A673 (cell line): ENCODE results near the gene E2F1. TPM values are rescaled to one million over a fixed set of nuclear protein-coding genes. Genes with fewer than 3 reads are reported as not detected.

ENCODE experiments used
- BruUV-seq: library from RNA; stranded (reverse); fragments of 400-500 nt; replicated peaks from 2 replicates; lab custom pipeline; 2021; lab: Mats Ljungman, UMichigan
- CTCF ChIA-PET: fragments of 300-600 bp; sonication (Branson Sonifier 250); formaldehyde crosslinking; loops from one replicate; lab custom pipeline; 2022; ENCODE audit warnings: antibody characterized with exemption; lab: Charles Lee
- POLR2A ChIA-PET: fragments of 300-600 bp; sonication (Branson Sonifier 250); formaldehyde crosslinking; loops from one replicate; lab custom pipeline; 2022; ENCODE audit warnings: antibody characterized with exemption; ENCODE audit not compliant: low non-redundant PET; lab: Charles Lee
- DNase-seq: peaks from one replicate; pipeline ENCODE4 v3.0.0-alpha.2; 2015; ENCODE audit warnings: low spot score
- H3K27ac ChIP-seq: fragments of 200-600 bp; sonication (generic); 2 replicates; pipeline ENCODE4 v1.5.1; 2016; ENCODE audit warnings: mixed run types, low read depth, mild to moderate bottlenecking, mixed read lengths, antibody characterized with exemption, low read length; ENCODE audit not compliant: poor library complexity, severe bottlenecking
- H3K27me3 ChIP-seq: fragments of 200-600 bp; sonication (generic); replicated peaks from 2 replicates; pipeline ENCODE4 v1.6.1; 2017; ENCODE audit warnings: mixed run types, low read depth, mild to moderate bottlenecking, mixed read lengths, antibody characterized with exemption, low read length; ENCODE audit not compliant: insufficient read depth, poor library complexity
- H3K36me3 ChIP-seq: fragments of 200-600 bp; sonication (generic); 2 replicates; pipeline ENCODE4 v1.6.1; 2016; ENCODE audit warnings: mixed run types, mild to moderate bottlenecking, mixed read lengths, antibody characterized with exemption, low read length; ENCODE audit not compliant: insufficient read depth, poor library complexity, severe bottlenecking
- H3K4me1 ChIP-seq: fragments of 200-600 bp; sonication (generic); 2 replicates; pipeline ENCODE4 v1.6.1; 2017; ENCODE audit warnings: mixed run types, mild to moderate bottlenecking, mixed read lengths, antibody characterized with exemption, low read length; ENCODE audit not compliant: insufficient read depth, poor library complexity, severe bottlenecking
- H3K4me3 ChIP-seq: fragments of 200-600 bp; sonication (generic); 2 replicates; pipeline ENCODE4 v1.5.1; 2016; ENCODE audit warnings: low read depth, mixed run types, mild to moderate bottlenecking, mixed read lengths, low read length; ENCODE audit not compliant: poor library complexity, severe bottlenecking
- H3K9me3 ChIP-seq: fragments of 200-600 bp; sonication (generic); 2 replicates; pipeline ENCODE4 v1.6.1; 2016; ENCODE audit warnings: mixed run types, low read depth, mild to moderate bottlenecking, mixed read lengths, antibody characterized with exemption, low read length; ENCODE audit not compliant: poor library complexity, severe bottlenecking
- EZH2 ChIP-seq: fragments of 200-600 bp; sonication (generic); IDR thresholded peaks from 2 replicates; pipeline ENCODE4 v1.6.1; 2017; ENCODE audit warnings: borderline replicate concordance, low read depth, mild to moderate bottlenecking, mixed read lengths, antibody characterized with exemption, low read length; ENCODE audit not compliant: poor library complexity, severe bottlenecking
- intact Hi-C: fragments of 100-400 bp; cut with micrococcal nuclease; formaldehyde crosslinking; loops from one replicate; pipeline ENCODE4 v1.10.0; 2022; ENCODE audit not compliant: unreplicated experiment
- total RNA-seq: library from RNA; stranded (reverse); gene quantifications from 2 replicates; pipeline ENCODE4 v1.2.3, GENCODE V29; 2021
- TF ChIP-seq, protein P1 (sequence below): fragments of 300-800, 200-600 bp; sonication (generic); conservative IDR thresholded peaks from 2 replicates; pipeline ENCODE4 v1.5.1; 2017; ENCODE audit warnings: low read depth, mild to moderate bottlenecking, antibody characterized with exemption, low read length, moderate library complexity, mixed read lengths

The E2F1 gene
- total RNA-seq, 1 experiment from 2014 or later = 86.0 TPM

DNA sequence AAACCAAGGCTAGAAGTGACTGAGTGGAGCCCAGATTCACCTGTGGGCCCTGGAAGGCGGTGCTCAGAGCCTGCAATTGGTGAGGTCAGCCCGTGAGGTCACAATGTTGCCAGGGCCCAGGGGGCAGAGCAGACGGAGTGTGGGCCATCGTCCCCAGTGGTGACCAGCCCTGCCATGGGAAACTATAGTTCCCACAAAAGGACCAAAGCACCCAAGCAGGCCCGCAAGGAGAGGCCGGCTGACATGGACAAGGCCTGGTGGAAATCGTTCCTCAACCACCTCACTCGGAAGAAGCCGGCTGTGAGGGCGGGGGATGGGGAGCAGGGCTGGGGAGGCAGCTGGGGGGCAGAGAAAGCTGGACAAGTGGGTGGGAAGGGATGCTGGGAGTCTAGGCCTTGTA is 24.0 kb downstream of the E2F1 start, which contains the start of gene C20orf144:
Gene C20orf144 (plus strand): TSS at position 156 of the 400 bp plus-strand sequence. CDS start 19 bp downstream, at position 175.
- H3K9me3 ChIP-seq = no peaks in the 10 kb centered on the region
- peak within 1 kb of the TSS; percentile 68 for H3K4me3 ChIP-seq
- peaks cover 19% of the 10 kb centered on the region for H3K36me3 ChIP-seq
- intact Hi-C loops = loop anchor here (5.0 kb wide), 1 partner anchor 475 kb away; no protein-coding TSS in a partner anchor
- CTCF ChIA-PET = no interaction called here
- H3K27me3 ChIP-seq = no peaks in the 10 kb centered on the region
- POLR2A ChIA-PET = no interaction called here
- no TSS peak for BruUV-seq
- H3K27ac ChIP-seq = peak within 1 kb of the TSS; percentile 81
- H3K4me1 ChIP-seq = peaks cover 19% of the 10 kb centered on the region
- no peak for DNase-seq
- TF ChIP-seq EZH2 = no peak
- TF ChIP-seq, protein P1, sequence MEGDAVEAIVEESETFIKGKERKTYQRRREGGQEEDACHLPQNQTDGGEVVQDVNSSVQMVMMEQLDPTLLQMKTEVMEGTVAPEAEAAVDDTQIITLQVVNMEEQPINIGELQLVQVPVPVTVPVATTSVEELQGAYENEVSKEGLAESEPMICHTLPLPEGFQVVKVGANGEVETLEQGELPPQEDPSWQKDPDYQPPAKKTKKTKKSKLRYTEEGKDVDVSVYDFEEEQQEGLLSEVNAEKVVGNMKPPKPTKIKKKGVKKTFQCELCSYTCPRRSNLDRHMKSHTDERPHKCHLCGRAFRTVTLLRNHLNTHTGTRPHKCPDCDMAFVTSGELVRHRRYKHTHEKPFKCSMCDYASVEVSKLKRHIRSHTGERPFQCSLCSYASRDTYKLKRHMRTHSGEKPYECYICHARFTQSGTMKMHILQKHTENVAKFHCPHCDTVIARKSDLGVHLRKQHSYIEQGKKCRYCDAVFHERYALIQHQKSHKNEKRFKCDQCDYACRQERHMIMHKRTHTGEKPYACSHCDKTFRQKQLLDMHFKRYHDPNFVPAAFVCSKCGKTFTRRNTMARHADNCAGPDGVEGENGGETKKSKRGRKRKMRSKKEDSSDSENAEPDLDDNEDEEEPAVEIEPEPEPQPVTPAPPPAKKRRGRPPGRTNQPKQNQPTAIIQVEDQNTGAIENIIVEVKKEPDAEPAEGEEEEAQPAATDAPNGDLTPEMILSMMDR = no peak

DNA sequence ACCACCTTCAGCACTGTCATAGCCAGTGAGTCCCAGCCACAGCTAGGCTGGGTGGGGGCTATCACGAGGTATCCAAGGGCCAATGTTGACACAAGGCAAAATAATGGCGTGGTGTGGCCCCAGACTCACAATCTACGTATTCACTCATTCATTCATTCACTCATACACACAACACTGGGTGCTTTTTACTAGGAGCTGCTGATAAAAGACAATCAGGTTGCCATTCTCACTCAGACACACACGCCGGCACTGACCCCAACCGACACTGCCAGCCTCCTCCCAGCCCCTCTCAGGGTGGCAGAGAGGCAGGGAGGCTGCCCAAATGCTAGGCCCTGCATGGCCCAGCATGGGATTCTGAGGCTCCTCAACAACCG is 25.5 kb downstream of the E2F1 start:
- CTCF ChIA-PET = no interaction called here
- Histone ChIP-seq H3K4me1 (peaks cover 15% of the 10 kb centered on the region), H3K27me3 (no peaks in the 10 kb centered on the region), H3K27ac (no peak overlapping the region), H3K4me3 (no peak overlapping the region), H3K9me3 (no peaks in the 10 kb centered on the region), H3K36me3 (peaks cover 21% of the 10 kb centered on the region)
- no TSS peak for BruUV-seq
- POLR2A ChIA-PET = interaction anchor here (0.7 kb wide), 1 partner anchor 9 kb away, joined by 3 read pairs; no protein-coding TSS in a partner anchor
- TF ChIP-seq, protein P1 = no peak
- no peak for TF ChIP-seq EZH2
- no peak for DNase-seq
- intact Hi-C loops = loop anchor here (5.0 kb wide), 1 partner anchor 477 kb away; no protein-coding TSS in a partner anchor

DNA sequence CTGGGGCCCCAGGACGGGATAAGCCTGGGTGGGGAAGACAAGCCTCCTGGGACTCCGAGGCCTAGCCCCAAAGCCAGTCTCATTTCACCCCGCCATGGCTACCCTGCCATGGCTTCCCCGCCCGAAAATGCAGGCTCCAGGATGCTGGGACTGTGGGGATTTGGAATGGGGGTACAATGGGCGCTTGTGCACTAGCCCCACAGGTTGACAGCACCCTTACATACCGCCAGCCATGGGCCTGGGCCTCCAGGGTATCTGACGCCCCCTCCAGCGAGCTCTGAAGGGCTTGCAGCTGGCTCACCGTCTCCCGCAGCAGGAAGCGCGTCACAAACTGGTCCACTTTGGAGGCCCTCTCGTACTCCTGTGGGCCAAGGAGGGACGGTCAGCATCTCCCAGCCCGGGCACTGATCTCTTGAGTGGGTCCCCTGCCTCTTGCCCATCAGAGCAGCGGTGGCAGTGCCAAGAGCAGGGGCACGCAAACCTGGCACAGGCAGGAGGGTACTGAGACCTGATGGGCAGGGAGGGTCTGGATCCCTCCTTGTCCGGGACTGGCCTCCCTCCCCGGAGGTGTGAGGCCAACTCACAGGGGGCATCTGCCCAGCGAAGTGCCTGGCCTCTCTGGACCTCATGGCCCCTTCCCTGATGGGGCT is 26.0 kb downstream of the E2F1 start:
- no peak overlapping the region for H3K4me3 ChIP-seq
- no peak for TF ChIP-seq EZH2
- TF ChIP-seq, protein P1 = no peak
- no peak for DNase-seq
- peaks cover 21% of the 10 kb centered on the region for H3K36me3 ChIP-seq
- no peak overlapping the region for H3K27ac ChIP-seq
- H3K27me3 ChIP-seq = no peaks in the 10 kb centered on the region
- no peaks in the 10 kb centered on the region for H3K9me3 ChIP-seq
- ChIA-PET CTCF (no interaction called here), POLR2A (interaction anchor here (0.7 kb wide), 1 partner anchor 10 kb away, joined by 3 read pairs; no protein-coding TSS in a partner anchor)
- intact Hi-C loops = loop anchor here (5.0 kb wide), 1 partner anchor 477 kb away; no protein-coding TSS in a partner anchor
- H3K4me1 ChIP-seq = peaks cover 15% of the 10 kb centered on the region
- BruUV-seq = no TSS peak
